Chondrocyte (in vitro differentiated cells): ENCODE measurements around the gene ACER2. TPM values are rescaled to one million over a fixed set of nuclear protein-coding genes. Genes with fewer than 3 reads are reported as not detected.

Source experiments
- DNase-seq: peaks from one replicate; pipeline ENCODE4 v3.0.0; 2021; ENCODE audit warnings: mixed read lengths, low spot score
- H3K27ac Mint-ChIP-seq: one replicate; pipeline ENCODE4 v1.8.0; 2021; ENCODE audit warnings: mild to moderate bottlenecking, moderate library complexity, mixed read lengths; ENCODE audit not compliant: unreplicated experiment
- H3K27me3 Mint-ChIP-seq: 2 replicates; pipeline ENCODE4 v1.8.0; 2021; ENCODE audit warnings: low read depth, mixed read lengths
- H3K36me3 Mint-ChIP-seq: 2 replicates; pipeline ENCODE4 v1.8.0; 2021; ENCODE audit warnings: low read depth, mixed read lengths
- H3K4me1 Mint-ChIP-seq: 2 replicates; pipeline ENCODE4 v1.8.0; 2021; ENCODE audit warnings: low read depth, mild to moderate bottlenecking, mixed read lengths
- H3K4me3 Mint-ChIP-seq: one replicate; pipeline ENCODE4 v1.8.0; 2021; ENCODE audit warnings: mild to moderate bottlenecking, moderate library complexity, mixed read lengths; ENCODE audit not compliant: unreplicated experiment
- H3K9me3 Mint-ChIP-seq: 2 replicates; pipeline ENCODE4 v1.8.0; 2021; ENCODE audit warnings: low read depth, mixed read lengths
- CTCF ChIP-seq: fragments of 200-600 bp; sonication (generic); IDR thresholded peaks from 2 replicates; pipeline ENCODE4 v1.5.0; 2021; ENCODE audit warnings: antibody characterized with exemption, mild to moderate bottlenecking, moderate library complexity
- total RNA-seq: library from RNA; stranded (reverse); gene quantifications from 3 replicates; pipeline ENCODE4 v1.2.1, GENCODE V29; 2021

The ACER2 gene
- total RNA-seq, 1 donor from 2014 or later, result 0.65 TPM

- TF ChIP-seq CTCF, result no peak
- no peak overlapping the region for H3K4me3 Mint-ChIP-seq
- peaks cover 3% of the 10 kb centered on the region for H3K27me3 Mint-ChIP-seq
- no peaks in the 10 kb centered on the region for H3K9me3 Mint-ChIP-seq
- H3K27ac Mint-ChIP-seq, result no peak overlapping the region
- no peaks in the 10 kb centered on the region for H3K36me3 Mint-ChIP-seq
- H3K4me1 Mint-ChIP-seq, result peaks cover 22% of the 10 kb centered on the region
- no peak for DNase-seq
These were observed 52.3 kb downstream of the ACER2 start for GRCh38 chr9:19461135-19461534.

DNA sequence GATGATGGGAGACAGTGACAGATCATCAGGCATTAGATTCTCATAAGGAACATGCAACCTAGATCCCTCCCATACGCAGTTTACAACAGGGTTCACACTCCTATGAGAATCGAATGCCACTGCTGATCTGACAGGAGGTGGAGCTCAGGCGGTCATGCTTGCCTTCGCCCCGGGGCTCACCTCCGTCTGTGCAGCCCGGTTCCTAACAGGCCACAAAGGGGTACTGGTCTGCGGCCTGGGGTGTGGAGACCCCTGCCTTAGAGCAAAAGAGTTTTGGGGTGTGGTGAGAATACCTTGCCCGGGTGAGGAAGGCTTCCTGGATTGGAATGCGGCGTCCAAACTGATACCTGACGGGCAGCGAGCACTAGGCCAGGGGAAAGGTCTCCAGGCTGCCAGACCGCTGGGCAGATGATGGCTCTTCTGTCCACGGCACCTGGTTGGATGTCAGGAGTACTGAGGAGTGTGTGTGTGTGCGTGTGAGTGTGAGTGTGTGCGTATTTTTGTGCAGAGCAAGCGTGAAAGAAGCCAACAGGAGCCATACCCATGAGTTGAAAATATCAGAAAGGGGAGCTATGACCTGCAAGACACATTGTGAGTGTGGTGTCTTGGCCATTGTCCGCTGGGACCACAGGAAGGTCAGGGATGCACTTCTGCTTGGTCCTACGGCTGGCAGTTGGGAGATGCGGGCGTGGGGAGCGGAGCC lies 55.4 kb downstream of the ACER2 start:
- peaks cover 12% of the 10 kb centered on the region for H3K4me1 Mint-ChIP-seq

GRCh38 chr9:19464764-19465585 lies 56.2 kb downstream of the ACER2 start:
- Mint-ChIP-seq H3K36me3 (no peaks in the 10 kb centered on the region), H3K27ac (no peak overlapping the region), H3K9me3 (no peaks in the 10 kb centered on the region), H3K4me3 (peak overlapping the region; percentile 78), H3K4me1 (peaks cover 12% of the 10 kb centered on the region), H3K27me3 (peaks cover 6% of the 10 kb centered on the region)
- no peak for DNase-seq
- TF ChIP-seq CTCF, result peak; percentile 90

More for the DNA sequence above, 55.4 kb downstream of the ACER2 start:
- H3K27ac Mint-ChIP-seq, result no peak overlapping the region
- TF ChIP-seq CTCF, result no peak
- DNase-seq, result no peak
- H3K9me3 Mint-ChIP-seq, result no peaks in the 10 kb centered on the region
- H3K36me3 Mint-ChIP-seq, result no peaks in the 10 kb centered on the region
- peak overlapping the region; percentile 78 for H3K4me3 Mint-ChIP-seq
- H3K27me3 Mint-ChIP-seq, result peaks cover 6% of the 10 kb centered on the region

DNA sequence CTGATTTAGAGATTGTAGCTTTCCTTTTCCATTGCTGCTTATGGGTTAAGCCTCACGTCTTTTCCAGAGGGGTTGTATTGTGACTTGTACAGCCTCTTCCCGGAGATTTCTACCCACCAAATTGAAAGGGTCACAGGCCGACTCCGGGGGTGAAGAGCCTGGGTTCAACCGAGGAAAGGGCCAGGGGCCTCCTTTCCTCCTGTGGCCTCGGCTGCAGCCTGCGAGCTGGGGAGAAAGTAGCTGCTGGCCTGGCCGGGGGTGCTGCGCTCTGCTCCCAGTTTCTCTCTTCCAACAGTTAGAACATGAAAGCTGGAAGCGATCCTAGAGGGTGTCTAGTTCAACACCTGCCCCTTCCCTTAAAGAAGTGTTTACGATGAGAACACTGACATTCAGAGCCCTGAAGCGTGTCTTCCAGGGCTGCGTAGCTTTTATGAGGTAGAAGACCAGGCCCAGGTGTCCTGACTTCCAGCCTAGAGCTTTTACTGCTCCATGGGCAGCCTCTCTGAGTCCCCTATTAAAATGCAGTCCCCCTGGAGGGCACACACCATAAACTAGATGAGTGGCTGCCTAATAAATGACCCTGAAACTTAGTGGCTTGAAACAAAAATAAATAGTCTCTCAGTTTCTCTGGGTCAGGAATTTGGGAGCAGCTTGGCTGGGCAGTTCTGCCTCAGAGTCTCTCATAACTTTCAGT lies 56.9 kb downstream of the ACER2 start:
- peaks cover 13% of the 10 kb centered on the region for H3K4me1 Mint-ChIP-seq
- H3K36me3 Mint-ChIP-seq, result no peaks in the 10 kb centered on the region
- no peaks in the 10 kb centered on the region for H3K9me3 Mint-ChIP-seq
- no peak for DNase-seq
- H3K27ac Mint-ChIP-seq, result no peak overlapping the region
- peaks cover 10% of the 10 kb centered on the region for H3K27me3 Mint-ChIP-seq
- no peak overlapping the region for H3K4me3 Mint-ChIP-seq
- TF ChIP-seq CTCF, result no peak

DNA sequence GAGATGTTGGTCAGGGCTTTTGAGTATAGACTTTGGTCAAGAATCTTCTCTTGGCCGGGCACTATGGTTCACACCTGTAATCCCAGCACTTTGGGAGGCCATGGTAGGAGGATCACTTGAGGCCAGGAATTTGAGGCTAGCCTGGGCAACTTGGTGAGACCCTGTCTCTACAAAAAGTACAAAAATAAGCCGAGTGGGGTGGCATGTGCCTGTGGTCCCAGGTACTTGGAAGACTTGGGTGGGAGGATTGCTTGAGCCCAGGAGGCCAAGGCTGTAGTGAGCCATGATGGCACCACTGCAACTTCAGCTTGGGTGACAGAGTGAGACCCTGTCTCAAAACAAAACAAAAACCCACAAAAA lies 57.5 kb downstream of the ACER2 start:
- TF ChIP-seq CTCF, result no peak
- Mint-ChIP-seq H3K36me3 (no peaks in the 10 kb centered on the region), H3K27me3 (peaks cover 10% of the 10 kb centered on the region), H3K4me3 (no peak overlapping the region), H3K27ac (no peak overlapping the region), H3K4me1 (peaks cover 17% of the 10 kb centered on the region), H3K9me3 (no peaks in the 10 kb centered on the region)
- DNase-seq, result no peak
